HEK293T (cell line): ENCODE results near the gene ETHE1.

Experiments used
- FOXM1 ChIP-seq: fragments of 450-650 bp; IDR thresholded peaks from 2 replicates; pipeline ENCODE4 v1.6.1; 2017; ENCODE audit warnings: mild to moderate bottlenecking, borderline replicate concordance
- NFRKB ChIP-seq: fragments of 450-650 bp; IDR thresholded peaks from 2 replicates; pipeline ENCODE4 v1.6.1; 2016; ENCODE audit warnings: mild to moderate bottlenecking, moderate library complexity
- SP1 ChIP-seq: fragments of 450-650 bp; IDR thresholded peaks from 2 replicates; pipeline ENCODE4 v1.6.1; 2017
- SUZ12 ChIP-seq: fragments of 450-650 bp; IDR thresholded peaks from 2 replicates; pipeline ENCODE4 v1.6.1; 2016; ENCODE audit warnings: mild to moderate bottlenecking

- TF ChIP-seq SP1 (no peak), FOXM1 (no peak), NFRKB (no peak), SUZ12 (no peak)
These were observed 6.7 kb upstream of the ETHE1 start for GRCh38 chr19:43533546-43534304.
